Tibial nerve (tissue), 4 donors: ENCODE results near the gene TMEM269. TPM values are rescaled to one million over a fixed set of nuclear protein-coding genes. Genes with fewer than 3 reads are reported as not detected.

Experiments
- DNase-seq, 2 donors: peaks; one replicate each; pipeline ENCODE4 v3.0.0-alpha.2; 2019; ENCODE audit warnings: low spot score in 2 of 2
- H3K27ac ChIP-seq, 4 donors: fragments of 200-600 bp; sonication (generic) in 3 of 4; one replicate each; pipeline ENCODE4 v1.5.1; 2017 to 2019; ENCODE audit warnings: mild to moderate bottlenecking in 1 of 4
- H3K27me3 ChIP-seq, 2 donors: fragments of 200-600 bp; sonication (generic) in 1 of 2; one replicate each; pipeline versions ENCODE4 v1.5.1 to v1.6.0; 2017 to 2019
- H3K36me3 ChIP-seq, 3 donors: fragments of 200-600 bp; sonication (generic); one replicate each; pipeline ENCODE4 v1.5.1; 2018 to 2019
- H3K4me1 ChIP-seq, 4 donors: fragments of 200-600 bp; sonication (generic) in 3 of 4; one replicate each; pipeline ENCODE4 v1.5.1; 2017 to 2019
- H3K4me3 ChIP-seq, 4 donors: fragments of 200-600 bp; sonication (generic) in 3 of 4; one replicate each; pipeline ENCODE4 v1.5.1; 2017 to 2019; ENCODE audit warnings: mild to moderate bottlenecking in 1 of 4, moderate library complexity in 1 of 4
- H3K9me3 ChIP-seq, 4 donors: fragments of 200-600 bp; sonication (generic) in 3 of 4; one replicate each; pipeline ENCODE4 v1.5.1; 2017 to 2019
- EP300 ChIP-seq, 2 donors: sonication (generic); formaldehyde crosslinking; IDR thresholded peaks; one replicate each; pipeline ENCODE4 v1.6.1; 2017; ENCODE audit warnings: antibody characterized with exemption in 2 of 2, mild to moderate bottlenecking in 1 of 2
- POLR2A ChIP-seq, 2 donors: fragments of 450-650 bp; IDR thresholded peaks; one replicate each; pipeline ENCODE4 v1.6.1; 2017; ENCODE audit warnings: antibody characterized with exemption in 2 of 2, mild to moderate bottlenecking in 2 of 2, moderate library complexity in 2 of 2
- WGBS, 2 donors: methylation state at CpG; one replicate each; pipeline ENCODE4 v1.1.5; 2018; 5-methylcytosine and 5-hydroxymethylcytosine counted together
- total RNA-seq, 4 donors: library from RNA; depleted of rRNA; stranded (reverse); fragments of >200 nt; gene quantifications; one replicate each; pipeline ENCODE4 v1.1.0, GENCODE V29; 2016
- TF ChIP-seq, protein P1 (sequence below), 5 experiments: fragments of 200-600 bp in 3 of 5; fragments of 450-650 bp in 2 of 5; sonication (generic) in 3 of 5; IDR thresholded peaks; one replicate each; pipeline ENCODE4 v1.5.1; 2016 to 2019; ENCODE audit warnings: antibody characterized with exemption in 5 of 5, mild to moderate bottlenecking in 3 of 5, moderate library complexity in 2 of 5

Gene TMEM269
- total RNA-seq, 4 donors from 2014 or later: 0.21 to 0.30 (median 0.22) TPM; not detected in 1

DNA sequence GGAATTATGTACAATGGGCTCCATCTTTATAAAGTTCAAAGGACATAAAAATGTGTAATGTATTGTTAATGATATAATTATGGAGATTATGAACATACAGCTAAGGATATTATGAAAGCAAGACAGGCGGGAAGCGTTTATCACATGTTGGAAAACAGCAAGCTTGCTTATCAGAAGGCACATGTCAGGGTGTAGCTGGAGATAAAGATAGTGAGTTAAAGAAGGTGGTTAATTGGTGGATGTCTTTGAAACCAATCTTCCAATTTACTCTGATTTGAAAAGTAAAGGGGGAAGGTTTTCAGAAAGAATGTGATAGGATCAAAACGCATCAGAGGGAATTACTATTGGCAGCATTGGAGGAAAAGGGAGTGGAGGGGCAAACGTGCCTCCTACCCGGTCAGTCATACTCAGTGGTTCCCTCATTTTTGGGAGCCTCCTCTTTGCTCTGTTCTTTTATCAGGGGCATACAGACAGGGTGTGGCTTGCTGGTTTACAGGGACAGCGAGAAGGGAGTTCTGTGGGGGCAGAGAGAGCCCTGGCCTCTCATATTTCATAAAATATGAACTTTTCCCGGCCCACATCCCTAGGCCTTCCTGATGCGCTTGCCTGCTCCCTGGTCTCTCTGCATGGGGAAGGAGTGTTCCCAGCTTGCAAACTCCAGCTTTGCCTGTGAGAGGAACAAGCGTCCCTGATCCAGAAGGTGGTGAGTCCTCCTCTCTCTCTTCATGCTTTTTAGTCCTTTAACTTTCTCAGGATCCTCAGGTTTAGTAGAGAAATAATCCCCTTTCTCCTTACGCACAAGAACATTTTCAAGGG lies 40.5 kb downstream of the TMEM269 start:
- no peak for DNase-seq
- Histone ChIP-seq H3K4me3 (no peak overlapping the region), H3K4me1 (peaks cover 0 to 16% (median 0%) of the 10 kb centered on the region in 4 donors), H3K9me3 (no peaks in the 10 kb centered on the region), H3K27me3 (no peaks in the 10 kb centered on the region), H3K27ac (no peak overlapping the region), H3K36me3 (peaks cover 0 to 17% (median 0%) of the 10 kb centered on the region in 3 donors)
- TF ChIP-seq, protein P1, sequence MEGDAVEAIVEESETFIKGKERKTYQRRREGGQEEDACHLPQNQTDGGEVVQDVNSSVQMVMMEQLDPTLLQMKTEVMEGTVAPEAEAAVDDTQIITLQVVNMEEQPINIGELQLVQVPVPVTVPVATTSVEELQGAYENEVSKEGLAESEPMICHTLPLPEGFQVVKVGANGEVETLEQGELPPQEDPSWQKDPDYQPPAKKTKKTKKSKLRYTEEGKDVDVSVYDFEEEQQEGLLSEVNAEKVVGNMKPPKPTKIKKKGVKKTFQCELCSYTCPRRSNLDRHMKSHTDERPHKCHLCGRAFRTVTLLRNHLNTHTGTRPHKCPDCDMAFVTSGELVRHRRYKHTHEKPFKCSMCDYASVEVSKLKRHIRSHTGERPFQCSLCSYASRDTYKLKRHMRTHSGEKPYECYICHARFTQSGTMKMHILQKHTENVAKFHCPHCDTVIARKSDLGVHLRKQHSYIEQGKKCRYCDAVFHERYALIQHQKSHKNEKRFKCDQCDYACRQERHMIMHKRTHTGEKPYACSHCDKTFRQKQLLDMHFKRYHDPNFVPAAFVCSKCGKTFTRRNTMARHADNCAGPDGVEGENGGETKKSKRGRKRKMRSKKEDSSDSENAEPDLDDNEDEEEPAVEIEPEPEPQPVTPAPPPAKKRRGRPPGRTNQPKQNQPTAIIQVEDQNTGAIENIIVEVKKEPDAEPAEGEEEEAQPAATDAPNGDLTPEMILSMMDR (IDR thresholded peaks at IDR 0.05): no peak
- TF ChIP-seq POLR2A (IDR thresholded peaks at IDR 0.05) (no peak), EP300 (IDR thresholded peaks at IDR 0.05) (no peak)
- 80 to 81% methylated on average over 10 of the region's 10 CpGs for WGBS, 2 donors

DNA sequence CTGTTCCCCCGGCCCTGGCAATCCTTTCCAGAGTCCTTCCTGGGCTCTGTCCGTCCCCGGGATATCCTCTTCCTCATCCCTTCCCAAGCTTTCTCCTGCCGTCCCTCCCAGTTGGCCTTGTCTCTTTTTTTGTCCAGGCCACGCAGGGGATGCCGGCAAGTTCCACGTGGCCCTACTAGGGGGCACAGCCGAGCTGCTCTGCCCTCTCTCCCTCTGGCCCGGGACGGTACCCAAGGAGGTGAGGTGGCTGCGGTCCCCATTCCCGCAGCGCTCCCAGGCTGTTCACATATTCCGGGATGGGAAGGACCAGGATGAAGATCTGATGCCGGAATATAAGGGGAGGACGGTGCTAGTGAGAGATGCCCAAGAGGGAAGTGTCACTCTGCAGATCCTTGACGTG lies 45.8 kb downstream of the TMEM269 start:
- no peak for DNase-seq
- Histone ChIP-seq H3K27ac (no peak overlapping the region), H3K36me3 (peaks cover 0 to 36% (median 0%) of the 10 kb centered on the region in 3 donors), H3K27me3 (no peaks in the 10 kb centered on the region), H3K4me1 (no peaks in the 10 kb centered on the region), H3K9me3 (no peaks in the 10 kb centered on the region), H3K4me3 (no peak overlapping the region)
- TF ChIP-seq POLR2A (IDR thresholded peaks at IDR 0.05): no peak
- TF ChIP-seq, protein P1 (IDR thresholded peaks at IDR 0.05): no peak
- TF ChIP-seq EP300 (IDR thresholded peaks at IDR 0.05): no peak
- 84 to 85% methylated on average over 17 of the region's 17 CpGs for WGBS, 2 donors

GRCh38 chr1:42831273-42831672 lies 46.5 kb downstream of the TMEM269 start:
- TF ChIP-seq EP300 (IDR thresholded peaks at IDR 0.05): no peak
- TF ChIP-seq, protein P1 (IDR thresholded peaks at IDR 0.05): no peak
- TF ChIP-seq POLR2A (IDR thresholded peaks at IDR 0.05): no peak
- Histone ChIP-seq H3K27me3 (no peaks in the 10 kb centered on the region), H3K4me3 (no peak overlapping the region), H3K36me3 (peaks cover 0 to 37% (median 0%) of the 10 kb centered on the region in 3 donors), H3K27ac (no peak overlapping the region), H3K4me1 (no peaks in the 10 kb centered on the region), H3K9me3 (no peaks in the 10 kb centered on the region)
- no peak for DNase-seq

DNA sequence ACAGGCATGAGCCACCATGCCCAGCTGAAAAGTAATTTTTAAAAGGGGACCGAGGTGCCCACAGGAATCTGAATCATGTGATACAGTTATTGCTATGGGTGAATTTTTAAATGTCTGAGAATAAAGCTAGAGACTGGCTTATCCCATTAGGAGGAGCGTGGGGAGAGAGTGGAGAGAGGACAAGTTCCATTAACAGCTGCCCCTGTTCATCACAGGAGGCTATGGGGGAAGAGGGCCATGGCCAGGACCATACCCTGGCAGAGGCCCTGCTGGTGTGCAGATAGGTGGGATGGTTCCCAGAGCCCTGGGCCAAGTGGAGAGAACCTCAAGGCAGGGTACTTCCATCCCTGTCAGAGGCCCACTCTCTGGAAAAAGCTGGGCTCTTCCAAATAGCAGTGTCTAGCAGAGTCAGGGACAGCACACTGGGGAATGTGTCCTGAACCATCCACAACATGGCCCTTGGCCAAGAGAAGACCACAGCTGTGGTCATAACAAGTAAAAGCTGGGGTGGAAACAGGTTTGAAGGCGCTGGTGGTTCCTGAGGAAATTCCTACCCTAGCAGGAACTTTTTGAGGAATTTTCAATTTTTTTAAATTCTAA lies 48.0 kb downstream of the TMEM269 start:
- H3K4me1 ChIP-seq: no peaks in the 10 kb centered on the region
- 93% methylated on average over 3 of the region's 3 CpGs for WGBS, 2 donors
- TF ChIP-seq, protein P1 (IDR thresholded peaks at IDR 0.05): no peak
- TF ChIP-seq EP300 (IDR thresholded peaks at IDR 0.05) (no peak), POLR2A (IDR thresholded peaks at IDR 0.05) (no peak)
- no peak overlapping the region for H3K27ac ChIP-seq
- H3K27me3 ChIP-seq: no peaks in the 10 kb centered on the region
- H3K9me3 ChIP-seq: no peaks in the 10 kb centered on the region
- H3K36me3 ChIP-seq: peaks cover 0 to 38% (median 0%) of the 10 kb centered on the region in 3 donors
- no peak for DNase-seq
- no peak overlapping the region for H3K4me3 ChIP-seq

DNA sequence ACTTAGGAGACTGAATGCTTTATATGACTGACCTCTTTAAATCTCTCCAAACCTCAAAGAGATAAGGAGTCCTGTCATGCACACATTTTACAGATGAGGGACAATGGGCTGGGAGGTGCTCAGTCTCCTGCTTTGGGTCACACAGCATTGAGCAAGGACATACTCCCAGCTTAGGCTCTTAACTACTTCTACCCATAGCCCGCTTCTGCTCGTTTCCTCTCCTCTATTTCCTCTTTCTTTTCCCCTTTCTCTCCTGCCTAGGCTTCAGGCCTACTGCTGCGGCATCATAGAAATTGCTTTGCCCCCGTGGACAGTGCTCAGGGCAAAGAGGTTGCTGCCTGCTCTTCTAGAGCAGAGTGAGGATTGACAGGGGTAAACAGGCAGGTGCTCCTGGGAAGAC lies 49.2 kb downstream of the TMEM269 start:
- Histone ChIP-seq H3K9me3 (no peaks in the 10 kb centered on the region), H3K4me1 (no peaks in the 10 kb centered on the region), H3K27ac (no peak overlapping the region), H3K27me3 (no peaks in the 10 kb centered on the region), H3K4me3 (no peak overlapping the region), H3K36me3 (peaks cover 0 to 43% (median 0%) of the 10 kb centered on the region in 3 donors)
- WGBS, 2 donors: 83 to 94% methylated on average over 4 of the region's 4 CpGs
- no peak for DNase-seq
- no peak for TF ChIP-seq EP300 (IDR thresholded peaks at IDR 0.05)
- TF ChIP-seq, protein P1 (IDR thresholded peaks at IDR 0.05): no peak
- TF ChIP-seq POLR2A (IDR thresholded peaks at IDR 0.05): no peak
